ENCODE results near the gene SAMD8.
A peak's percentile ranks its signal among the peaks of the same experiment; 100 is the strongest.
"Not testable (repeated sequence)": the region's sequence is repeated elsewhere in the genome, so short reads cannot be mapped to it uniquely, and the experiment has no call there.

SAMD8 gene

GRCh38 chr10:75195035-75195763, 83.7 kb downstream of the SAMD8 start:
- peaks cover 21% of the 10 kb centered on the region for H3K4me1 ChIP-seq (ENCODE audit: control insufficient read depth, insufficient read depth, low read length)

DNA sequence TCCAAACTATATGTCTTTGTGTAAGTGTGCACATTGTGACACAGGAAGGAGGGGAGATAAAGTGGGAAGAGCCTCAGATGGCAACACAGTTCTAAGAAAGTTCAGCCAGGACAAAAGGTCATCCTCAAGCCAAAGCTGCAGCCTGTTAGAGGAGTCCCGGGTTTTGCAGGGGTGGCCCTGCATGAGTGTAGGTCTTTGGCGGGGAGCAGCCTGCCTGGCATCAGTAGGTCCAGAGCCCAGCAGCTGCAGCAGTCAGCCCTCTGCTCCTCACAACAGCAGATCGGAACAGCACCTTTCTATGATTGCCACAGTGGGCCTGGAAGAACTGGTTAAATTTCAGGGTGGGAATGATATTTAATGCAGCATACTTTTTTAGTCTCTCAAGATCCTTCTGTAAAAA, 85.6 kb downstream of the SAMD8 start:
- Histone ChIP-seq H3K4me1 (ENCODE audit: control insufficient read depth, insufficient read depth, low read length) (peaks cover 26% of the 10 kb centered on the region), H3K36me3 (ENCODE audit: control insufficient read depth, insufficient read depth, low read length) (no peaks in the 10 kb centered on the region), H3K4me3 (ENCODE audit: low read length) (no peak overlapping the region), H3K9ac (ENCODE audit: low read length) (no peak overlapping the region), H3K9me3 (ENCODE audit: control insufficient read depth, low read length) (no peaks in the 10 kb centered on the region), H3K27me3 (ENCODE audit: control insufficient read depth, insufficient read depth, low read length) (no peaks in the 10 kb centered on the region)

More at GRCh38 chr10:75195035-75195763, 83.7 kb downstream of the SAMD8 start:
- H3K36me3 ChIP-seq (ENCODE audit: control insufficient read depth, insufficient read depth, low read length) = no peaks in the 10 kb centered on the region
- H3K9ac ChIP-seq (ENCODE audit: low read length) = no peak overlapping the region
- H3K9me3 ChIP-seq (ENCODE audit: control insufficient read depth, low read length) = no peaks in the 10 kb centered on the region
- H3K27me3 ChIP-seq (ENCODE audit: control insufficient read depth, insufficient read depth, low read length) = no peaks in the 10 kb centered on the region
- no peak overlapping the region for H3K4me3 ChIP-seq (ENCODE audit: low read length)

- Histone ChIP-seq H3K4me3 (ENCODE audit: low read length) (no peak overlapping the region), H3K4me1 (ENCODE audit: control insufficient read depth, insufficient read depth, low read length) (peaks cover 29% of the 10 kb centered on the region), H3K36me3 (ENCODE audit: control insufficient read depth, insufficient read depth, low read length) (no peaks in the 10 kb centered on the region), H3K27me3 (ENCODE audit: control insufficient read depth, insufficient read depth, low read length) (no peaks in the 10 kb centered on the region), H3K9me3 (ENCODE audit: control insufficient read depth, low read length) (no peaks in the 10 kb centered on the region), H3K9ac (ENCODE audit: low read length) (no peak overlapping the region)
These were observed 86.5 kb downstream of the SAMD8 start for GRCh38 chr10:75197906-75198305.

DNA sequence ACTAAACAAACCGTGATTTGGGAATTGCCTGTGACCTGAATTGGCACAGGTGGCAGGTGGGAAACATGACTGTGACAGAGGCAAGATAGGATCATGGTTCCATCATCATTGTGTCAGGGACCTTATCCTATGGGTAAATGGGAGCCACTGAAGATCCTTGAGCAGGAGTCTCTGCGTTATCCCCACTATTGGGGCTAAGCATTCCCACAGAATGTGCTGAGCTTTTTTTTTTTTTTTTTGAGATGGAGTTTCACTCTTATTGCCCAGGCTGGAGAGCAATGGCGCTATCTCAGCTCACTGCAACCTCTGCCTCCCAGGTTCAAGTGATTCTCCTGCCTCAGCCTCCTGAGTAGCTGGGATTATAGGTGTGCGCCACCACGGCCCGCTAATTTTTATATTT, 88.5 kb downstream of the SAMD8 start:
- not testable (repeated sequence) for H3K9me3 ChIP-seq (ENCODE audit: control insufficient read depth, low read length); H3K27me3 ChIP-seq (ENCODE audit: control insufficient read depth, insufficient read depth, low read length); H3K36me3 ChIP-seq (ENCODE audit: control insufficient read depth, insufficient read depth, low read length); H3K9ac ChIP-seq (ENCODE audit: low read length); H3K4me3 ChIP-seq (ENCODE audit: low read length)
- peaks cover 37% of the 10 kb centered on the region for H3K4me1 ChIP-seq (ENCODE audit: control insufficient read depth, insufficient read depth, low read length)

GRCh38 chr10:75201793-75202307, 90.4 kb downstream of the SAMD8 start:
- Histone ChIP-seq H3K4me3 (ENCODE audit: low read length) (no peak overlapping the region), H3K9ac (ENCODE audit: low read length) (peak overlapping the region; percentile 50), H3K4me1 (ENCODE audit: control insufficient read depth, insufficient read depth, low read length) (peaks cover 38% of the 10 kb centered on the region), H3K27me3 (ENCODE audit: control insufficient read depth, insufficient read depth, low read length) (no peaks in the 10 kb centered on the region), H3K36me3 (ENCODE audit: control insufficient read depth, insufficient read depth, low read length) (no peaks in the 10 kb centered on the region), H3K9me3 (ENCODE audit: control insufficient read depth, low read length) (no peaks in the 10 kb centered on the region)

DNA sequence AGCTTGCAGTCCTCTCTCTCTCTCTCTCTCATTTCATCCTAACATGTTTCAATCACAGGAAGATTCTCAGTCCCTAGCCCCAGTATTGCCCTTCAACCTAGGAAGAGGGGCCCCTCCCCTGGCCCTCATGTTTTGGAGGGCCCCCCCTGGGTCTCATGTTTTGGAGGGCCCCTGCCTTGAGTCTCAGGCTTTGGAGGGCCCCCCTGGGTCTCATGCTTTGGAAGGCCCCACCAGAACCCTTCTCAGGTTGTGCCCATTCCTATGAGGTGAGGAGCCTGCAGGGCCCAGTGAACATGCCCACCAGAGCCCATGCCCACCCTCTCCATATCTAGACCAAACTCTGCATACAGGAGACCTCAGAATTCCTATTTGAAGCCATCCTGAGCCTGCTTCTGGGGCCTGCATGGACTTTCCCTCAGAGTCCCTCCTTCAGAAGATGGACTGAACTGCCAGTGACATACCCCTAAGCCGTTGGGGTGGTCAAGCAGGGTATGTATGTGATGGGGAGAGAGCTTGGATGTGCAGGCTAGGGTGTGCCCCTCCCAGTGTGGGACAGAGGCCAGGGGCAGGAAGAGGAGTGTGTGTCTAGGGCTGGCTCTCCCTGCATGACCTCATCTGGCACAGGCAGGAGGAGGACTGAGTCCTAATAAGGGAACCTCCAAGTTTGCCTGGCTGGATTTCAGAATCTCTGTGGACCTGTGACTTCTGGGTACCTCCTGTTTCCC, 91.0 kb downstream of the SAMD8 start:
- Histone ChIP-seq H3K4me3 (ENCODE audit: low read length) (no peak overlapping the region), H3K9me3 (ENCODE audit: control insufficient read depth, low read length) (no peaks in the 10 kb centered on the region), H3K27me3 (ENCODE audit: control insufficient read depth, insufficient read depth, low read length) (no peaks in the 10 kb centered on the region), H3K36me3 (ENCODE audit: control insufficient read depth, insufficient read depth, low read length) (no peaks in the 10 kb centered on the region), H3K4me1 (ENCODE audit: control insufficient read depth, insufficient read depth, low read length) (peaks cover 38% of the 10 kb centered on the region), H3K9ac (ENCODE audit: low read length) (peak overlapping the region; percentile 50)

DNA sequence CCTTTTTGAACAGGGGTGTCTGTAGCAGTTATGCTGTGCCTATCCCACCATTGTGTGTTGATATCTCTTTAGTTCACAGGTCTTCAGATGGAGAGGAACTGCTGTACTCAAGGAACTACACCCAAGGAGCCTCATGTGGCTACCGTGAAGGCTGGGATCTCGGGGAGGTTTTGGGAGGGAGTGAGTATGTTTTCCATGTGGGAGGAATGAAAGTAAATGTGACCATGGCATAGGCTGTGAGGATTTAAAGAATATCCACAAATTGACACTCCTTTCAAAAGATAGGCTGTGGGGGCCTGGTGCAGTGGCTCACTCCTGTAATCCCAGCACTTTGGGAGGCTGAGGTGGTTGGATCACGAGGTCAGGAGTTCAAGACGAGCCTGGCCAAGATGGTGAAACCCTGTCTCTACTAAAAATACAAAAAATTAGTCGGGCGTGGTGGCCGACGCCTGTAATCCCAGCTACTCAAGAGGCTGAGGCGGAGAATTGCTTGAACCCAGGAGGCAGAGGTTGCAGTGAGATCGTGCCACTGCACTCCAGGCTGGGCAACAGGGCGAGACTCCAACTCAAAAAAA, 91.7 kb downstream of the SAMD8 start:
- not testable (repeated sequence) for H3K4me3 ChIP-seq (ENCODE audit: low read length); H3K27me3 ChIP-seq (ENCODE audit: control insufficient read depth, insufficient read depth, low read length); H3K9me3 ChIP-seq (ENCODE audit: control insufficient read depth, low read length); H3K36me3 ChIP-seq (ENCODE audit: control insufficient read depth, insufficient read depth, low read length)
- H3K9ac ChIP-seq (ENCODE audit: low read length) = peak overlapping the region; percentile 8
- peaks cover 38% of the 10 kb centered on the region for H3K4me1 ChIP-seq (ENCODE audit: control insufficient read depth, insufficient read depth, low read length)

DNA sequence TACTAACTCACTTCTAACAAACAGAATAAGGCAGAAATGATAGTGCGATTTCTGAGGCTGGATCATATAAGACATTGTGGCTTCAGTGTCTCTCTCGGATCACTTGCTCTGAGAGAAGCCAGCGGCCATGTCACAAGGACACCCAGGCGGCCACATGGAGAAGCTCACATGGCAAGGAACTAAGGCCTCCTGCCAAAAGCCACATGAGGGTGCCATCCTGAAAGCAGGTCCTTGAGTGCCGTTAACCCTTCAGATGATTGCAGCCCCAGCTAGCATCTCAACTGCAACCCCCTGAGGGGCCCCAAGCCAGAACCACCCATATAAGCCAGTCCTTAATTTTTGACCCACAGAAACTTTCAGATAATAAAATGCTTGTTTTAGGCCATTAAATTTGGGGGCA, 92.3 kb downstream of the SAMD8 start:
- peaks cover 38% of the 10 kb centered on the region for H3K4me1 ChIP-seq (ENCODE audit: control insufficient read depth, insufficient read depth, low read length)
- H3K27me3 ChIP-seq (ENCODE audit: control insufficient read depth, insufficient read depth, low read length) = no peaks in the 10 kb centered on the region
- H3K4me3 ChIP-seq (ENCODE audit: low read length) = no peak overlapping the region
- no peaks in the 10 kb centered on the region for H3K9me3 ChIP-seq (ENCODE audit: control insufficient read depth, low read length)
- H3K9ac ChIP-seq (ENCODE audit: low read length) = peak overlapping the region; percentile 8
- no peaks in the 10 kb centered on the region for H3K36me3 ChIP-seq (ENCODE audit: control insufficient read depth, insufficient read depth, low read length)

DNA sequence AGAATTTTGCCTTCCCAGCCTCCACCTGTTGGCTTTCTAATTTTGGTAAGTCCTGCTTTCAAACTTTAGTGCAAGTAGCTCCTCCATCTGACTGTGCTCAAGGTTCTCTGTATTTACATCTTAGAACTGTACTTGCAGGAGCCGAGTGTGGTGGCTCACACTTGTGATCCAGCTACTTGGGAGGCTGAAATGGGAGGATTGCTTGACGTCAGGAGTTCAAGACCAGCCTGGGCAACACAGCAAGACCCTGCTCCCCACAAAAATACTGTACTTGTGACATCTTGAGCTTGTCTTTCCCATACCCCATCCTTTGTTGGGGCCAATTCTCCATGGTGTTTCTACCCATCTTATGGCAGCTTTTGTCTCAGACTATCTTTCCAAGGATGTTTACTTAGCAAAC, 94.5 kb downstream of the SAMD8 start:
- Histone ChIP-seq H3K27me3 (ENCODE audit: control insufficient read depth, insufficient read depth, low read length) (no peaks in the 10 kb centered on the region), H3K4me1 (ENCODE audit: control insufficient read depth, insufficient read depth, low read length) (peaks cover 44% of the 10 kb centered on the region), H3K36me3 (ENCODE audit: control insufficient read depth, insufficient read depth, low read length) (no peaks in the 10 kb centered on the region), H3K9me3 (ENCODE audit: control insufficient read depth, low read length) (no peaks in the 10 kb centered on the region), H3K4me3 (ENCODE audit: low read length) (no peak overlapping the region), H3K9ac (ENCODE audit: low read length) (no peak overlapping the region)

- H3K9me3 ChIP-seq (ENCODE audit: control insufficient read depth, low read length); H3K9ac ChIP-seq (ENCODE audit: low read length); H3K36me3 ChIP-seq (ENCODE audit: control insufficient read depth, insufficient read depth, low read length); H3K27me3 ChIP-seq (ENCODE audit: control insufficient read depth, insufficient read depth, low read length); H3K4me3 ChIP-seq (ENCODE audit: low read length): not testable (repeated sequence)
- H3K4me1 ChIP-seq (ENCODE audit: control insufficient read depth, insufficient read depth, low read length) = peaks cover 42% of the 10 kb centered on the region
These were observed 95.2 kb downstream of the SAMD8 start for GRCh38 chr10:75206638-75207037.

DNA sequence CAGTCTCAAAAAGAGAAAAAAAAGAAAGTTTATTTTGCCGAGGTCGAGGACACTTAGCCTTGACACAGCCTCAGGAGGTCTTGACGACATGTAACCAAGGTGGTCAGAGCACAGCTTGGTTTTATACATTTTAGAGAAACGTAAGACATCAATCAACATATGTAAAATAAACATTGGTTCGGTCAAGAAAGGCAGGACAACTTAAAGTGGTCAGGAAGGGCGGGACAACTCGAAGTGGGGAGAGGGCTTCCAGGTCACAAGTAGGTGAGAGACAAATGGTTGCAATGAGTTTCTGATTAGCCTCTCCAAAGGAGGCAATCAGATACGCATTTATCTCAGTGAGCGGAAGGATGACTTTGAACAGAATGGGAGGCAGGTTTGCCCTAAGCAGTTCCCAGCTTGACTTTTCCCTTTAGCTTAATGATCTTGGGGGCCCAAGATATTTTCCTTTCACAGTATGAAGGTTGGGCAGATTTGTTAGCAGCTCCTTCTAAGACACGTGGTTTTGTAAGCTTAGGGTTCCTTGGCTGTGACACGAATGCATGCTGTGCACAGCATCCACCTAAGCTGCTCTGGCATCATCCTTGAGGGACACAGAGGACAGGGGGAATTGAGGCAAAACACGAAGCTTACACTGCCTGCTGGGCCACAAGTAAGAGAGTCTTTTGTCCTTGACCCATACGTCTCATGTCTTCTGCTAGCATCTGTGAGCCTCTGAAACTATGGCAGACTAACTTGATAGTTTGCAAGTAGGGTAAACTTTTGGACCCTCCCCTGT, 95.8 kb downstream of the SAMD8 start:
- Histone ChIP-seq H3K27me3 (ENCODE audit: control insufficient read depth, insufficient read depth, low read length) (no peaks in the 10 kb centered on the region), H3K4me3 (ENCODE audit: low read length) (no peak overlapping the region), H3K36me3 (ENCODE audit: control insufficient read depth, insufficient read depth, low read length) (no peaks in the 10 kb centered on the region), H3K9me3 (ENCODE audit: control insufficient read depth, low read length) (no peaks in the 10 kb centered on the region), H3K4me1 (ENCODE audit: control insufficient read depth, insufficient read depth, low read length) (peaks cover 41% of the 10 kb centered on the region), H3K9ac (ENCODE audit: low read length) (no peak overlapping the region)

DNA sequence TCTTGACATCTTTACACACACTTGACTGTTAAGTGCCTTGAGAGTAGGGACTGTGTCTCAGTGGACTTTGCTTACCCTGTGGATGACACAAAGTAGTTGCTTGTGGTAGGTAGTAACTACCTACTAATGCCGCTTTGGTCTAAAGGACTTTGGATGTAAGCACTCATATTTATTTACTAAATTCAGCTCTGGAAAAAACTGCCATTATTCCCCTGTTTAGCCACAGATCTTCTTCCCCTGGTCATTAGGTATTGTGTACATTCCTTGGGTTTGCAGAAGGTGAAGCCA, 96.3 kb downstream of the SAMD8 start:
- peaks cover 36% of the 10 kb centered on the region for H3K4me1 ChIP-seq (ENCODE audit: control insufficient read depth, insufficient read depth, low read length)
- H3K4me3 ChIP-seq (ENCODE audit: low read length) = no peak overlapping the region
- H3K27me3 ChIP-seq (ENCODE audit: control insufficient read depth, insufficient read depth, low read length) = no peaks in the 10 kb centered on the region
- no peaks in the 10 kb centered on the region for H3K9me3 ChIP-seq (ENCODE audit: control insufficient read depth, low read length)
- no peaks in the 10 kb centered on the region for H3K36me3 ChIP-seq (ENCODE audit: control insufficient read depth, insufficient read depth, low read length)
- H3K9ac ChIP-seq (ENCODE audit: low read length) = no peak overlapping the region
